Testis (tissue), 2 donors: ENCODE measurements around the gene KRTAP5-6.

ENCODE experiments used
- CTCF ChIP-seq, 3 experiments: fragments of 450-650 bp in 2 of 3; fragments of 200-600 bp in 1 of 3; sonication (generic) in 1 of 3; IDR thresholded peaks; one replicate each; pipeline ENCODE4 v1.5.1; 2016 to 2019; ENCODE audit warnings: antibody characterized with exemption in 3 of 3, mild to moderate bottlenecking in 2 of 3, moderate library complexity in 1 of 3
- POLR2A ChIP-seq: fragments of 450-650 bp; IDR thresholded peaks from one replicate; pipeline ENCODE4 v1.6.1; 2017; ENCODE audit warnings: antibody characterized with exemption, mild to moderate bottlenecking, moderate library complexity

GRCh38 chr11:1647901-1648652, 48.9 kb upstream of the KRTAP5-6 start:
- TF ChIP-seq POLR2A (no peak), CTCF (IDR thresholded peaks at IDR 0.05) (no peak)
